LNCAP (cell line): Measurements from ENCODE around the gene CLBA1.

ENCODE experiments used
- CTCF ChIP-seq: fragments of 450-650 bp; IDR thresholded peaks from 2 replicates; pipeline ENCODE4 v1.5.1; 2017; ENCODE audit warnings: mild to moderate bottlenecking

The CLBA1 gene

GRCh38 chr14:104994978-104995377 is 9.4 kb downstream of the CLBA1 start:
- no peak for TF ChIP-seq CTCF

GRCh38 chr14:104996032-104996431 is 10.4 kb downstream of the CLBA1 start:
- TF ChIP-seq CTCF = no peak

- TF ChIP-seq CTCF = no peak
Measured at GRCh38 chr14:104996483-104996882, 10.9 kb downstream of the CLBA1 start.

- TF ChIP-seq CTCF = no peak
Measured at GRCh38 chr14:104998801-104999200, 13.2 kb downstream of the CLBA1 start.

GRCh38 chr14:104999361-104999760 is 13.8 kb downstream of the CLBA1 start:
- no peak for TF ChIP-seq CTCF

- TF ChIP-seq CTCF = no peak
Measured at GRCh38 chr14:105005329-105005928, 19.8 kb downstream of the CLBA1 start.

- no peak for TF ChIP-seq CTCF
Measured at GRCh38 chr14:105005929-105006830, 20.6 kb downstream of the CLBA1 start.
